Thoracic aorta (tissue), 2 donors: Measurements from ENCODE around the gene BCL2L11. TPM values are rescaled to one million over a fixed set of nuclear protein-coding genes. Genes with fewer than 3 reads are reported as not detected.
"Not testable (repeated sequence)": the region's sequence is repeated elsewhere in the genome, so short reads cannot be mapped to it uniquely, and the experiment has no call there.

ENCODE experiments used
- ATAC-seq: fragments of 150-250 bp; one replicate; pipeline ENCODE4 v1.8.0; 2017; ENCODE audit warnings: low read depth; ENCODE audit not compliant: insufficient number of reproducible peaks, low FRiP score
- DNase-seq: peaks from one replicate; pipeline ENCODE4 v3.0.0-alpha.2; 2020; ENCODE audit warnings: low spot score
- H3K27ac ChIP-seq, 2 donors: fragments of 200-600 bp; sonication (generic); 1 replicate in 1 of 2; 2 replicates in 1 of 2; pipeline ENCODE4 v1.5.1; 2016; ENCODE audit warnings: mild to moderate bottlenecking in 2 of 2, moderate library complexity in 2 of 2
- H3K27me3 ChIP-seq: fragments of 200-600 bp; sonication (generic); replicated peaks from 2 replicates; pipeline ENCODE4 v1.6.0; 2016; ENCODE audit warnings: mild to moderate bottlenecking; ENCODE audit not compliant: insufficient read depth
- H3K36me3 ChIP-seq: fragments of 200-600 bp; sonication (generic); one replicate; pipeline ENCODE4 v1.5.1; 2016
- H3K4me1 ChIP-seq, 2 donors: fragments of 200-600 bp; sonication (generic); 1 replicate in 1 of 2; 2 replicates in 1 of 2; pipeline versions ENCODE4 v1.5.1 to v1.6.0; 2016; ENCODE audit warnings: low read depth in 2 of 2, mild to moderate bottlenecking in 1 of 2; ENCODE audit not compliant: control insufficient read depth in 1 of 2
- H3K4me3 ChIP-seq: fragments of 200-600 bp; sonication (generic); 2 replicates; pipeline ENCODE4 v1.5.1; 2016; ENCODE audit warnings: mild to moderate bottlenecking
- H3K9me3 ChIP-seq: fragments of 200-600 bp; sonication (generic); 2 replicates; pipeline ENCODE4 v1.5.1; 2016
- CTCF ChIP-seq: fragments of 200-600 bp; sonication (generic); IDR thresholded peaks from one replicate; pipeline ENCODE4 v1.5.1; 2019; ENCODE audit warnings: antibody characterized with exemption
- total RNA-seq, 2 donors: library from RNA; depleted of rRNA; stranded (reverse); fragments of >200 nt; gene quantifications; one replicate each; pipeline versions ENCODE4 v1.1.0 to v1.2.3, GENCODE V29; 2016

Gene BCL2L11, protein sequence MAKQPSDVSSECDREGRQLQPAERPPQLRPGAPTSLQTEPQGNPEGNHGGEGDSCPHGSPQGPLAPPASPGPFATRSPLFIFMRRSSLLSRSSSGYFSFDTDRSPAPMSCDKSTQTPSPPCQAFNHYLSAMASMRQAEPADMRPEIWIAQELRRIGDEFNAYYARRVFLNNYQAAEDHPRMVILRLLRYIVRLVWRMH
- 10 to 100 TPM; 16.4 to 17.4 TPM for total RNA-seq

- H3K4me1 ChIP-seq: peaks cover 8 to 49% of the 10 kb centered on the region in 2 donors
- H3K27me3 ChIP-seq: no peaks in the 10 kb centered on the region
- H3K9me3 ChIP-seq: no peaks in the 10 kb centered on the region
- H3K27ac ChIP-seq: peak within 1 kb of the TSS; percentile 54 to 58
- H3K4me3 ChIP-seq: peak within 1 kb of the TSS; percentile 86
- TF ChIP-seq CTCF: no peak
- DNase-seq: peak; percentile 54
- no peaks in the 10 kb centered on the region for H3K36me3 ChIP-seq
- peak; percentile 35 for ATAC-seq
Observed at GRCh38 chr2:111120253-111121027, at the start of gene BCL2L11. Gene BCL2L11 (plus strand): TSS chr2:111120914. CDS start chr2:111123746, 2,832 bp downstream.

DNA sequence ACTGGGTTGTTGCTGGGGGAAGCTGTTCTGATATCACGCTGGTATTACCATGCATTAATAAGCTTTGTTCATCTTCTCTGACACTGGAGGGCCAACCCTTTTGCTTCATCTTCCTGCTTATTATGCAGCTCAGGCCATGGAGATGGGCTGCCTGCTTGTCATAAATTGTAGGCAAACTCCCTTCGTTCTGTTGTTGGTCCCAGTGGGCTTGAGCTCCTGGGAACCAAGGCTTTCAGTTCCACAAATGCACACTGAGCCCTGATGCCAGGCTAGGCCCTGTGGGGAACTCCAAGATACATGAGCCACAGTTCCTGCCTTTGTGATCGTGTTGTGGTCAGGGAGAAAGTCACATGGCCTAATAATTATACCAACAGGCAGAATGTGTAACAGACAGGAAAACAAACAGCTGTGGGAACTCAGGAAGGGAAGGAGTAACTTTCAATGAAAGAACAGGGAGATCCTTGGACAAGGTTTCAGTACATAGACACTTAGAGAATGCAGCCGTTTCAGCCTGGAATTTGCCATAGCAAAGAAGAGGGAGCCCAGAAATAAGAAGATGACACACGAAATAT lies 49.0 kb upstream of the BCL2L11 start:
- DNase-seq: no peak
- TF ChIP-seq CTCF: no peak
- Histone ChIP-seq H3K27me3 (no peaks in the 10 kb centered on the region), H3K4me3 (no peak overlapping the region), H3K9me3 (no peaks in the 10 kb centered on the region), H3K36me3 (no peaks in the 10 kb centered on the region), H3K27ac (peak overlapping the region; percentile 32 to 57), H3K4me1 (peaks cover 12 to 21% of the 10 kb centered on the region in 2 donors)
- peak; percentile 68 for ATAC-seq

- ATAC-seq (peak; percentile 44), DNase-seq (no peak)
- H3K27ac ChIP-seq: peak overlapping the region in 1 of 2 donors; percentile 32
- no peaks in the 10 kb centered on the region for H3K27me3 ChIP-seq
- H3K9me3 ChIP-seq: no peaks in the 10 kb centered on the region
- H3K4me3 ChIP-seq: no peak overlapping the region
- no peaks in the 10 kb centered on the region for H3K36me3 ChIP-seq
- TF ChIP-seq CTCF: no peak
- H3K4me1 ChIP-seq: peaks cover 12 to 21% of the 10 kb centered on the region in 2 donors
Observed at GRCh38 chr2:111072220-111072871, 48.4 kb upstream of the BCL2L11 start.

- H3K4me1 ChIP-seq, H3K4me3 ChIP-seq, DNase-seq, H3K27ac ChIP-seq, ATAC-seq, H3K9me3 ChIP-seq, H3K27me3 ChIP-seq, H3K36me3 ChIP-seq: not testable (repeated sequence)
Observed at GRCh38 chr2:111082659-111083058, 38.1 kb upstream of the BCL2L11 start.

- H3K4me3 ChIP-seq: no peak overlapping the region
- ATAC-seq: no peak
- no peaks in the 10 kb centered on the region for H3K4me1 ChIP-seq
- no peaks in the 10 kb centered on the region for H3K36me3 ChIP-seq
- H3K27me3 ChIP-seq: no peaks in the 10 kb centered on the region
- no peak overlapping the region for H3K27ac ChIP-seq
- TF ChIP-seq CTCF: no peak
- no peak for DNase-seq
- no peaks in the 10 kb centered on the region for H3K9me3 ChIP-seq
Observed at GRCh38 chr2:111091811-111092211, 28.9 kb upstream of the BCL2L11 start.
